Measurements from ENCODE around the gene SERINC4.

The SERINC4 gene

DNA sequence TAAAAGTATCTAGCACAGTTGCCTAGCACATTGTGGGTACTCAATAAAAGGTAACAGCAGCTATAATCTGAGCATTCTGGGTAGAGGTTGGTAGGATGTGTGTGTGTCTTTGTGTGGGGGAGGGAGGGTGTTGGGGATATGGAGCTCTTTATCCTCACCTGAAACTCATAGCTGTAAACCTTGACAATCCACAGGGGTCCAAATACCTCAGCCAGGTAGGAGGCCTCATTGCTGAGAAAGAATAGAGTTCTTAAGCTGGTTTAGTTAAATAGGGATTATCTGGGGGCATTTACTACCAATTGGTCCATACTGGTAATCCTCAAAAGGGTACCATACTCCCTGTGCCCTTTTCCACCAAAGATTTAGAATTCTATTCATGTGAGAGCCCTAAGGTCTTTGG lies 4.0 kb downstream of the SERINC4 start:
- no peak for DNase-seq

DNA sequence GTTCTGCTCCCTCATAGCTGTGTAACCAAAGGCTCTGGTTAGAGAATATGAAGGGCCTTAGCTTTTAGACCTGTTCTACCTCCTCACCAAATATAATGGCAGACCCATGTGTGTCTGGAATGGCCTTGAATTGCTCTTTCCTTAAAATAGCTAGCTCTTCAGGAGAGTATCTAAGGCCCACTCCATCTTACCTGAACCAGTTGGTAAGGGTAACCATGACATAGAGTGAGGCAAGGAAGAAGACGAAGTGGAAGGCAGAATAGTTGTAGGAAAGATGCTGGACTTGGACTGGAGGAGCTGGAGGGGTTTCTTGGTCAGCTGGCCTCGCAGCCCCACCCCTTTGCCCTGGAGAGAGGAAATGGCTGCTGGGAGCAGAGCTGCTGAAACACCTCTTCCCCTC lies 4.8 kb downstream of the SERINC4 start:
- no peak for DNase-seq

DNA sequence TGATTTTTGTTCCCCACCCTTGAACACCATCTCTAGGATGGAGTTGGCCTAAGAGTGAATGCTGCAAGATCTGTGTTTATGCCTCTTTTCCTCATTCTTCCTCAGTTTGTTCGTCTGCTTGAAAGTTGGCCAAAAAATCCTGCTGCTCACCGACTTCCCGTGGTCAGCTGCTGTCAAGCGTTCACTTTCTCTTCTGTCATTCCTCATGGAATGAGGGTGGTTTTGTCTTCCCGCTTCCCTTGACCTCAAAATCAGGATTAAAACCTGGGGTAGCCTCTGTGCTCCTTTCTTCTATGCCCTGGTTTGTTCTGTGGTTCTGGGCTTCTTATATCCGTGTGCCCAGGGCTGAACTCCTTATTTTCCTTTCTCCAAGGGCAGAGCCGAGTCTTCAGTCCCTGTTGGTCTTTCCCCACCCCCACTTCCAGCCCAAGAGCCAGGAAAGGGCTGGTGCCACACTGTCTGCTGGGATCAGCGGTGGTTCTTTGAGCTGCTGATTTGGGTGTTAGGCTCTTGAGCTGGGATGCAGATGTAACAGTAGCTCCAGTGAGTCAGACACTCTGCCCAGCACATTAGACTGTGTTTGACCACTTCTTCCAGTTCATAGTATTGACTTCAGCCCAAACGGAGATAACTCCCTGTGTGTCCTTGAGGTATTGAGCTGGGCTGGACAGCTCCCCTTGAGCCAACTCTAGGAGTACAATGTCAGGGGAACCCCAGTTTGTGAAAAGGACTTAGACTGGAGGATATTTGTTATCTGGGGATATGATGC lies 5.6 kb downstream of the SERINC4 start:
- no peak for DNase-seq

DNA sequence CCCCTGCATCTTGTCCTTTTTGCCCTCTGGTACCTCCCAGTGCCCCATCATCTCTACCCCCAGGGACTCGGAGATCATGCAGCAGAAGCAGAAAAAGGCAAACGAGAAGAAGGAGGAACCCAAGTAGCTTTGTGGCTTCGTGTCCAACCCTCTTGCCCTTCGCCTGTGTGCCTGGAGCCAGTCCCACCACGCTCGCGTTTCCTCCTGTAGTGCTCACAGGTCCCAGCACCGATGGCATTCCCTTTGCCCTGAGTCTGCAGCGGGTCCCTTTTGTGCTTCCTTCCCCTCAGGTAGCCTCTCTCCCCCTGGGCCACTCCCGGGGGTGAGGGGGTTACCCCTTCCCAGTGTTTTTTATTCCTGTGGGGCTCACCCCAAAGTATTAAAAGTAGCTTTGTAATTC lies 6.4 kb downstream of the SERINC4 start:
- DNase-seq = no peak

DNA sequence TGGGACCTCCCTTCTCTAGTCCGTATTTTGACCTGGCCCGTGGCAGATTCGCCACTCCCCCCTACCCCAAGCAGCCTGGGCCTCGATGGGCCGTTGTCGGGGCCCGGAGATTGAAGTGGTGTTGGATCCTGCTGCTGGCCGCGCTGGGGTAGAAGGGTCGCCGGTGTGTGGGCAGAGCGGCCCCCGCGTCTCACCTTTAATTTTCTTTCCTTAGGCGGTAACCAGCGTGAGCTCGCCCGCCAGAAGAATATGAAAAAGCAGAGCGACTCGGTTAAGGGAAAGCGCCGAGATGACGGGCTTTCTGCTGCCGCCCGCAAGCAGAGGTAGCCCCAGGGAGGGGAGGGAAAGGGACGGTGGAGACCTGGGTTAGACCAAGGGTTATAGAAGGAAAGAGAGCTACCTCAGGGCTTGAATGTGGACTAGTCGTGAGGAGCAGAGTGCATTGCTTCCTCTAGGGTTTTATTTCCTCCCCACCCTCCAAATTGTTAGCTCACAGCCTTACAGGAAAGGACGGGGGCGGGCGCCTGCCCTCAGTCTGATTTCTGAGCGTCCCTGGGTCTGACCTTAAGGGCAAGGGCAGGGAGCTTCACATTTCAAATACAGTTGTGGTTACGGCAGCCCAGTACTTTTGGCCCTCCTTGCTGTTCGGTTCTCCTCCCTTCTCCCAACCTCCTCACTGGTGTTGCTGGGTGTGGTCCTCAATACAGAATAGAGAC lies 7.1 kb downstream of the SERINC4 start:
- DNase-seq = peak; percentile 15

DNA sequence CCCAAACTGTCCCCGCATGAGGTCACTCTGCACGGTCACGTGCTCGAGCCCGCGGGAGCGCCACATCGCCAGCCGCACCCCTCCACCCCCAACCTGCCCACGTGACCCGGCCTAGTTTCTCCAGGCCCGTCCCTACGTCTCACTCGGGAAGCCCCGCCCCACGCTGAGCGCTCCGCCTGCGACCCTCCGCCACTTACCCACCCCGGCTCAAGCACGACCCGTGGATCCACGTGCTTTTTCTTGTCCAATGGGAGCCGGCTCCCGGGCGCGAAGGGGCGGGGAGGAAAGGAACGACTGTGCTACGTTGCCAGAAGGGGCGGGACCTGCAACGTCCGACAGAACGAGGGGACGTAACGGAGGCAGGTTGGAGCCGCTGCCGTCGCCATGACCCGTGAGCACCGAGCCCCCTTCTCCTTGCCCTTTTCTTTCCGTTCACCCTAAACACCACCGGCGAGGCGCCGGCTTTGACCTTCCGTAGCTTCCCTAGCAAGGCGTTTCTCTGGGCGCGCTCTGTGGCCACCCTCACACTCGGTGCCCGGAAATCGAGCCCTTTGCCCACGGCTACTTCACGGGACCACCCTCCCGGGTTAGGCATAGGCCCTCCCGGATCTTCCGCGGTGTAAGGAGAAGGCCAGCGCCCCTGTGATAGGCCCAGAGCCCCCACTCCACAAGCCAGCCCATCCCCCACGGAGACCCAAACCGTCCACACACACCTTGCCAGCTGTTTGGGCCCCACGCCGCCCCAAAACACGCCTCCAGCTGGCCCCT lies 7.8 kb downstream of the SERINC4 start, which contains the start of gene SERF2:
Gene SERF2, plus strand, starts transcription at position 328 of the 768 bp plus-strand sequence. Its CDS starts 57 bp downstream, at position 385.
- DNase-seq = peak; percentile 100

DNA sequence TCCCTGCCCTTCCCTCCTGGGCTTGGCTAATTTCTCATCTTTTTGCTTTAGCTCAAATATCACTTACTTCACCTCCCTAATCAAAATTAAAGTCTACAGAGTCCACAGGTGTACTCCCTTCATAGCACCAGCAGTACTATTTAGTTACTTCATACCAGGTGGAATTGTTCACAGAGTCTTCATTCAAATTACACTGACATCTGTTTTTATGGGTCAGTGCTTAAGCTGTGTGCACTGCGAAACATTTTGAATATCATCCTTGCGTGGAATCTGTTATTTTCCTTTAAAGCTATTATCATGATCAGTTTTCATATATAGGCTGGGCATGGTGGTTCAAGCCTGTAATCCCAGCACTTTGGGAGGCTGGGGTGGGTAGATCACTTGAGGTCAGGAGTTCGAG lies 10.6 kb downstream of the SERINC4 start:
- DNase-seq = no peak

DNA sequence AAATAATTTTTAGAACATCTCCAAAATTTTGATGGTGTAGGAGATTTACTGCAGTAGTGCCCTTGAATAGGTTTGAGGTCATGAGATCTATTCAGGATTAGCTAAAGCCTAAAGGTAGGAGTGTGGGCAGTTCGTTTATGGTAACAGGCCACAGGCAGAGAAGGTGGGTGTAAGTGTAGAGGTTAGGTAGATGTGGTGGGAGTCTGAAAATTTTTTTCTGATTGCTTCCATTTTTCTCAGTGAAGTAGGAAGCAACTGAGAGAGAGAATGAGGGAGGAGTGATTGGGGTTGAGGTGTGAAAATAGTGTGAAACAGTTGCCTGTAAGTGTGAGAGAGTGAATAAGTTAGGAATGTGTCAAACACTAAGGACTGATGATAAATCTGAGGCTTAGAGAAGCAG lies 21.0 kb downstream of the SERINC4 start:
- DNase-seq = no peak

DNA sequence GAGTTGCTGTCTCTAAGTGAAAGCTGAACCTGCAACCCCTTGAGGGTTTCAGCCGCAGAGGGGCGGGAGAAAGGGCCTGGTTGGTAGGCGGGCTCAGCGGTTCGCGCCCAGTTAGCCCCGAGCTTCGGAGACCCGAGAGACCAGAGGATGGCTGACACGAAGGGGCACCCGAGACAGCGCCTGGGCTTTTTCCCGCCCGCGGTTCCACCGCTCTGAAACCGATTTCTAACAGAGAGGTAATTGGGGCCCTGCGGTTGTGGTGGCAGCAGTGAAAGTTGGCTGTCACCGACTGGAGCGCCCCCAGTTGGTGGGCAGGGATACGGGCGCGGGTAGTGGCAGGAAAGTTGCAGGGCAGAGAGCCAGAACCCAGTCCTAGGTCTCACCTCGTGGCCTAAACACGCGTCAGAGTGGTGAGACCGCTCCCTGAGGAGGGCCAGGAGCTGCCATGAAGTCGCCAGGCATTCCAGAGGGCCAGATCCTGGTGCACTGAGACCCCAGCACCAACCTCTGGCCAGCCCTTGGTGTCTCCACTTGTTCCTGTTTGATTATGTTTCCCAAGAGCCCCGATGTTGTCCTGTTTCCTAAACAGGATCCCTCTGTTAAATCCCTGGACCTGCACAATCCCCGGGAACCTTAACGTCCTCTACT lies 22.6 kb downstream of the SERINC4 start:
- peak; percentile 81 for DNase-seq

DNA sequence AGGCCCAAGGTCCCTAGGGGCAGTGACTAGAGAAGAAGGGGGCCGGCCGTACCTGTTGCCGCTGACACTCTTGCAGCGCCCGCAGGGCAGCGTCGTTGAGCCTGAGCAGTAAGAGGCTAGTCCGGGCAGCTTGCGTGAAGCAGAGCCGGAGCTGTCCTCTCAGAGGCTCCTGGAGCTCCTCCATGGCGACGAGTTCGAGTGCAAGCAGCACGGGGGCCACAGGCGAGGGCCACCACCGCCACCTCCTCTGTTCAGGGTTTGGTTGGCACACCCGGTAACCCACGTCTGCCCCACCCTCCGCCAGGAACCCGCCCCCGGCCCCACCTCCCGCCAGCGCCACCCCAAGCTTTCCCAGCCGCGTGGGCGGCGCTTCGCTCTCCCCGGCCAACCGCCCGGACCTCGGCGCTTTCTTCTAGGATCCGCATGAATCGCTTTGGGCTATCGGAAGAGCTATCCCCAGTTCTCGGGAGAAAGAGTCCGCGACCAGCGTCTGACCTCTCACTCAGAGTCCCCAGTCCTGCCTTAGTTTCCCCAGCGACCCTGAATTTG lies 23.2 kb downstream of the SERINC4 start, which contains the start of gene ELL3:
Gene ELL3, minus strand, starts transcription at position 249 of the 549 bp plus-strand sequence. Its CDS starts 65 bp downstream, at position 184.
- DNase-seq = peak; percentile 78

DNA sequence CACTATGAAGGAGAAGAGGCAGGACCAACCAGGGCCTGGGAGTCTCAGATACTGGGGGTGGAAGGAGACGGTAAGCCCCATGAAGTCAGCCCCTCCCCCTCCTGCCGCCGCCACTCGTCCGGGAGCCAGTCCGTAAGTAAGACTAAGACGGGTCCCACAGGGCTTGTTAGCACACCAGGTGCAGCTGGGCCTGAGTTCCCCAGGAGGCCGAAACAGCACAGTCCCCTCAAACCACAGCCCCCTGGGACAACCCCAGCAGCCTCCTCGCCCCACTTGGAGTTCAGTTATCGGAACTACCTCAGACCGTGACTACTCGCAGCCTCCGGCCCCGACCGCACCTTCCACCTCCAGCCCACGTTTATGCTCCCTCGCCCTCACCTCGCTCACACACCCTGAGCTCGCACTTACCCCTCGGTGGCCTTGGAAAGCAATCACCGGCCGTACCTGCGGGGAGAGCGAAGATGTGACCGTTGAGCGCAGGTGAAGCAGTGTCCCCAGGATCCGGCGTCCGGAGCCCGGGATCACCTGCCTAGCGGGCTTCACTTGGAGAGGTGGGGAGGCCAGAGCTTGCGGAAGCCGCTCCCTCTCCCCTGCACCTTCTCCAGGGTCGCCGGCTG lies 23.8 kb downstream of the SERINC4 start:
- DNase-seq = peak; percentile 22

DNA sequence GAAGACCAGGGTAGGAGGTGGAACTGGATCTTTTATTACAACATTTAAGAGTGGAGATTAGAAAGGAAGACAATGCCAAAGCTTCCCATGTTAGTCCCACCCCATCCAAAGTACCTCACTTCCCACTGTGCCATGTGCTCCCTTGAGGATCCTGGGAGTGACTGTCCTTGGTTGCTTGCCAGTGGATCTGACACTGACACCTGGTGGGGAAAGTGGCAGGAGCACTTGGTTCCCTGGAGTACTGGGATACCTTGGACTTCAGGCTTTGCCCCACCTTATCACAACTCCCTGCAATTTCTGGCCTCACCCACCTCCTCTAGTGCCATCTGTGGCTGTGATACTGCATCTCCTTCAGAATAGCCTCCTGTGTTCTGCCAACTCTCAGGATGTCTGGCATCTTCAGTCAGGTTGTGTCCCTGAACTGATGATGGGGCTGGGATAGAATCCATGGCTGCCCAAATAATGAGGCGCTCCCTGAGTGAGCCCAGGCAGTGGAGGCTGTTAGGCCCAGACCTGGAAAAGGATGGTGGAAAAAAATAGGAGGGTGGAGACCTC lies 24.5 kb downstream of the SERINC4 start:
- no peak for DNase-seq

DNA sequence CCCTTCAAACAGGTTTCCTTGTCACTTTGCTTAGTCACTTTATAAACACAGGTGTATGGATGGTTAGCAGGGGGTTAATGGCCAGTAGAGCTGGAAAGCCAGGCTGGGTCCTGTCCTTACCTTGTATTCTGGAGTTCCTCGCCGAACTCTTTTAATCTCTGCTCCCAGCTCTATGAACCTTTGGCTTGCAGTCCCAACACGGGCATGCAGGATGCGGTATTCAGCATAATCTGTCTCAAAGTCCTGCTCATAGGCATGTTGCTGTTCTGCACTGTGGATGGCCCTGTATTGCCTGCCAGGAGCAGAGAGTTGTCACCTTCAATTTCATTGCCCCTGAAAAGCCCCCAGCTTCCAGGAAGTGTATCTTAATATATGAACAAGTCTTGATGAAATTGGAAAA lies 26.0 kb downstream of the SERINC4 start:
- DNase-seq = no peak

DNA sequence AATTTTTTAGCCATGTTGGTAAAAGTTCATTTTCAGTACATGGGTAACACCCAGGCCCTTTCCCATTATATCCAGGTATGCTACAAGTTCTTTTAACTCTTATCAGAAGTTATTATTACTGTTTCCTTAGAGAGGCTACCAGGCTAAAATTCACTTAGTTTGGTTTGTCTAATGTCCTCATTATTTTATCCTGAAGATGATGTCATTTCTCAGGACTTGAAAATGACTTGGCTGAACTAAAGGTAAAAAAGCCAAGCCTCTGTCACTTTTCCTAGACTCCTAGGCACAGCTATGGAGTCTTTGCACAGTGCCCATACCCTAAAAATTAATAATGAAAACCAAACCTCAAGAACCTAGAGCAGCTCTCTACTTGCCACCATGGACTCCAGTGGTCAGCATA lies 27.4 kb downstream of the SERINC4 start:
- no peak for DNase-seq

DNA sequence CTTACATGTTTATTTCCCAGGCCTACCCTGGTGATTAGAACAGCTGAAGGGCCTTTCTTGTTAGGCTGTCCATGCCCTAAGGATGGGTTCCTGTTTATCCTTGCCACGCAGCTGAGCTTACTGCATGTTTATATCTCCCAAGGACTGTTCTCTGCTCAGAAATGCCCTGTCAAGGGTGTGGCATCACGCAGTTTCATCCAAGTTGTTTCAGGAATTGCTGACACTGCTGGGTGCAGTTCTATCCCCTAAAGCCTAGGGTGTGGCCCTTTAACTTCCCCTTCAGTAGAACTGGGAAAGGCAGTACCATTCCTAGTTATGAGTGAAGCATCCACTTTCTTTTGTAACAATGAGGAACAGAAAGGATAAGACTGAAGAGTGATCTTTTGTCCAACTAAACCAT lies 28.2 kb downstream of the SERINC4 start:
- no peak for DNase-seq

DNA sequence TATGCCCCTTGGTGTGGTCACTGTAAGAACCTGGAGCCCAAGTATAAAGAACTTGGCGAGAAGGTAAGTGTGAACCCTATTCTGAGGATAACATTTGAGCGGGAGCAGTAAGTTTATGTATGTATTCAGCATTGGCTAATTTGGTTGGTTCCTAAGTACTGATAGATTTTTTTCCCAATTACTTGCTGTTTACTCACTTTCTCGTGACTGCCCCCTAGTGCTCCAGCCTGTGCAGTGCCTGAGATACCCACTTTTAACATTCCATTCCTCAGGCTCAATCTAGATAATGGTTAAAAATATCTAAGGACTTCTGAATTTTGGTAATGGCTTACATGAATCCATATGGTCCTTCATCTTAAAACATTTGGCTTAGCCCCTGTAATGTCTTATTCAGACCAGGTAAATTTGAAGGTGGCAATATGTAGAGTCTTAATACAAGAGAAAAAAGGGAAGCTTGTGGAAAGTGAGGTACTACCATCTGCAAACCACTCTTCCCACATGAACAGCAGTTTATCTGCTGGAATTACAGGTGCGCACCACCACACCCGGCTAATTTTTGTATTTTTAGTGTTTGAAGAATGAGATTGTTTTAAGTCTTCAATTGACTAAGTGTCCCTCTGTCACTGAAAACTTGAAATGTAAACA lies 30.3 kb downstream of the SERINC4 start:
- DNase-seq = peak; percentile 58

DNA sequence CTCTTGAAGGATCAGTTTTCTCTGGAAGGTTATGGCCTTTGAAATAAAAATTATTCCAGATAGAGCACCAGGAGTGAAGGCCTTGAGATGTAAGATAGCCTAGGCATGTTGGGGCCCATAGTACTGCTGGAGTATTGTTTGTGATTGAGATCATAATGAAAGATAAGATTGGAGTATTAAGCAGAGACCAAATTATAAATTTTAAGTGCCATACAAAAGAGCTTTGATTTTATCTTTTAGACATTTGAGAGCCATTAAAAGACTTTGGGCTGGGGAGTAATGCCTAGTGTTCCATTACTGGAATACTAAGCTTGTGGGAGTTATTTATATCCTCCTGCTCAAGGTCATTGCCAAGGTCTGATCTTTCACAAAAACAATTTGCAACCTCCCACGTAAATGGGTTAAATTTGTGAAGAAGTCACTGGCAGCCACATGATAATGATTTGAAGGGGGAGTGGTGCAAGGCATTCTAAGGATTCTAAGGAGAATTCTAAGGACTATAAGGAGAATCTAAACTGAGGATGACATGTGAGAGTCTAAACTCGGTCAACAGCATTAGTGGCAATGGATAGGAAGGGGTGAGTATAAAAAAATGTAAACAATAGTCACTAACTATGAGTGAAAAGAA lies 36.1 kb downstream of the SERINC4 start:
- no peak for DNase-seq

DNA sequence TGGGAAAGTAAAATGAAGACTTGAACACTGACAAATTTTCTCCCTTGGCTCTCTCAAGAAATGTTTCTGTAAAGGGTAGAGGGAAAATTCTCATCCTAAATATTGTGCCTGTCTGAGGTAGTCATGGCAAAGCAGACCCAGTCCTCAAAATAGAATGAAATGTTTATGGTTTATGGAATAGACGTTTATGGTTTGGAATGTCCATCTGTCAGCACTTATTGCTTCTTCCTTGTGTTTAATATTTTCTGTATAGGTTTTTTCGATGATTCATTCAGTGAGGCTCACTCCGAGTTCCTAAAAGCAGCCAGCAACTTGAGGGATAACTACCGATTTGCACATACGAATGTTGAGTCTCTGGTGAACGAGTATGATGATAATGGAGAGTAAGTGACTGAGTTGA lies 37.2 kb downstream of the SERINC4 start:
- no peak for DNase-seq

DNA sequence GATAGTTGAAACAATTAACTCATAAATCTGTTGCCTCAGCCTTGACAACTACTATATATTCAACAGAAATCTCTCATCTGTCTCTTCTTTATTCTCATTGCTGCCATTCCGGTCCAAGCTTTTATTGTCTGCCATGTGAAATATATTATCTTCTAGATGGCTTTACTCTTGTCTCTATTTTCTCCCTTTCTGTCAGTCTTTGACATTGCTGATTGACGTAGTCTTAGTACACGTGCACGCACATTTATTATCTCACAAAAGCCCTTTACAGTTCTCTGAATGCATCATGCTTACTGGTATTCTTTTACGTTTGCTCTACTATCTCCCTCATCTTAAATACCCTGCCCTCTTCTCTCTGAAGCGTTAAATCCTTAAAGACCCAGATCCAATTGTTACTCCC lies 48.1 kb downstream of the SERINC4 start:
- no peak for DNase-seq

DNA sequence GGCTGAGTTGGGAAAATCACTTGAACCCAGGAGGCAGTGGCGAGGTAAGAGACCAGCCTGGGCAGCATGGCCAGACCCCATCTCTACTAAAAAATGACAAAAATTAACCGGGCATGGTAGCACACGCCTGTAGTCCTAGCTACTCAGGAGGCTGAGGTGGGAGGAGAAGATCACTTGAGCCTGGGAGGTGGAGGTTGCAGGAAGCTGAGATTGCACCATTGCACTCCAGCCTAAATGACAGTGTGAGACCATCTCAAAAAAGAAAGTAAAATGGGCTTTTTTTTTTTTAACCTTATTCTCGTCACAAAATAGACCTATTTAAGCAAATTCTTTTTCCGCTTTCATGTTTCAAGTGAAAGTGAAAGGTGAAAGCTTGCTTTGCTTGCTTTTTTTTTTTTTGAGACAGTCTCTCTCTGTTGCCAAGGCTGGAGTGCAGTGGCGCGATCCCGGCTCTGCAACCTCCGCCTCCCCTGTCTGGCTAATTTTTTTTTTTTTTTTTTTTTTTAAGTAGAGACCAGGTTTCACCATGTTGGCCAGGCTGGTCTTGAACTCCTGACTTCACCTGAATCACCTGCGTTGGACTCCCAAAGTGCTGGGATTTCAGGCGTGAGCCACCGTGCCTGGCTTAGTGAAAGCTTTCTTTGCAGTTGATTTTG lies 50.2 kb downstream of the SERINC4 start:
- peak; percentile 35 for DNase-seq

Data from stimulated activated naive CD4-positive, alpha-beta T cell treated with Interleukin-2 at 50 U/mL for 16 hours (primary cell).